ENCODE data around the gene RPS2. TPM values are rescaled to one million over a fixed set of nuclear protein-coding genes. Genes with fewer than 3 reads are reported as not detected.

RPS2 gene
- total RNA-seq, 1 experiment from 2014 or later: 4,395 TPM

DNA sequence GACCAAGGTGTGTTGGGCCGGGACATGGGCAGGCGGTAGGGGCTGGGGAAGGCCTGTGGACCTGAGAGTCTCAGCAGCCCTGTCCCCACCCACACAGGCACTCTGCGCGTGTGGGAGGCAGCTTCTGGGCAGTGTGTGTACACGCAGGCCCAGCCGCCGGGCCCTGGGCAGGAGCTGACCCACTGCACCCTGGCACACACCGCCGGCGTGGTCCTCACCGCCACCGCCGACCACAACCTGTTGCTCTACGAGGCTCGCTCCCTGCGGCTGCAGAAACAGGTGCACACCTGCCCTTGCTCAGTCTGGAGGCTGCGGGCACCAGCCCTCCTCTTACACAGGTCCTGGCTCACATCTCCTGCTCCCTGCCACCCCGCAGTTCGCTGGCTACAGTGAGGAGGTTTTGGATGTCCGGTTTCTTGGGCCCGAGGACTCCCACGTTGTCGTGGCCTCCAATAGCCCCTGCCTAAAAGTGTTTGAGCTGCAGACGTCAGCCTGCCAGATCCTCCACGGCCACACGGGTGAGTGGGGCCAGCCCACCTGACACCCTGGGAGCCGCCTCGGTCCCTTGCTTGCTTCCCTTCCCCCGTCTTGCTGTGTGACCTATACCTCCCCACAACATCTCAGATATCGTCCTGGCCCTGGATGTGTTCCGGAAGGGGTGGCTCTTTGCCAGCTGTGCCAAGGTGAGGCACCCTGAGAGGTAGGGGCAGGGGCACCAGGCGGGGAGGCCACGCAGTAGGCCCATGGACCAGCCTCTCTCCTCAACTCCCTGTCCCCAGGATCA, 11.0 kb upstream of the RPS2 start:
- peaks cover 18% of the 10 kb centered on the region for H3K4me1 Mint-ChIP-seq
- TF ChIP-seq E2F5 (CRISPR knock-in tag; IDR thresholded peaks at IDR 0.05) (no peak), GRHL2 (CRISPR knock-in tag; IDR thresholded peaks at IDR 0.05; ENCODE audit: insufficient replicate concordance, severe bottlenecking) (no peak), ZNF138 (CRISPR knock-in tag; conservative IDR thresholded peaks at IDR 0.05) (no peak), GABPB1 (CRISPR knock-in tag; IDR thresholded peaks at IDR 0.05) (no peak), SMAD4 (CRISPR knock-in tag; IDR thresholded peaks at IDR 0.05) (no peak), TP53 (CRISPR knock-in tag; IDR thresholded peaks at IDR 0.05) (no peak), PRRX2 (CRISPR knock-in tag; IDR thresholded peaks at IDR 0.05) (no peak), ATF2 (CRISPR knock-in tag; IDR thresholded peaks at IDR 0.05; ENCODE audit: borderline replicate concordance, low read depth) (no peak), MYBL2 (CRISPR knock-in tag; IDR thresholded peaks at IDR 0.05) (no peak), TEAD1 (CRISPR knock-in tag; IDR thresholded peaks at IDR 0.05) (no peak), USF2 (CRISPR knock-in tag; IDR thresholded peaks at IDR 0.05) (no peak), ELF4 (CRISPR knock-in tag; IDR thresholded peaks at IDR 0.05; ENCODE audit: low read depth) (no peak), ZNF121 (CRISPR knock-in tag; IDR thresholded peaks at IDR 0.05) (no peak), ZNF532 (CRISPR knock-in tag; IDR thresholded peaks at IDR 0.05; ENCODE audit: borderline replicate concordance) (no peak), IRF2 (CRISPR knock-in tag; IDR thresholded peaks at IDR 0.05; ENCODE audit: borderline replicate concordance, low read depth) (no peak), NR1H2 (CRISPR knock-in tag; IDR thresholded peaks at IDR 0.05) (no peak), ZNF219 (CRISPR knock-in tag; IDR thresholded peaks at IDR 0.05; ENCODE audit: borderline replicate concordance) (no peak)
- TF ChIP-seq, protein P1, sequence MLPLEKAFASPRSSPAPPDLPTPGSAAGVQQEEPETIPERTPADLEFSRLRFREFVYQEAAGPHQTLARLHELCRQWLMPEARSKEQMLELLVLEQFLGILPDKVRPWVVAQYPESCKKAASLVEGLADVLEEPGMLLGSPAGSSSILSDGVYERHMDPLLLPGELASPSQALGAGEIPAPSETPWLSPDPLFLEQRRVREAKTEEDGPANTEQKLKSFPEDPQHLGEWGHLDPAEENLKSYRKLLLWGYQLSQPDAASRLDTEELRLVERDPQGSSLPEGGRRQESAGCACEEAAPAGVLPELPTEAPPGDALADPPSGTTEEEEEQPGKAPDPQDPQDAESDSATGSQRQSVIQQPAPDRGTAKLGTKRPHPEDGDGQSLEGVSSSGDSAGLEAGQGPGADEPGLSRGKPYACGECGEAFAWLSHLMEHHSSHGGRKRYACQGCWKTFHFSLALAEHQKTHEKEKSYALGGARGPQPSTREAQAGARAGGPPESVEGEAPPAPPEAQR (CRISPR knock-in tag; IDR thresholded peaks at IDR 0.05): no peak
- TF ChIP-seq, protein P2, sequence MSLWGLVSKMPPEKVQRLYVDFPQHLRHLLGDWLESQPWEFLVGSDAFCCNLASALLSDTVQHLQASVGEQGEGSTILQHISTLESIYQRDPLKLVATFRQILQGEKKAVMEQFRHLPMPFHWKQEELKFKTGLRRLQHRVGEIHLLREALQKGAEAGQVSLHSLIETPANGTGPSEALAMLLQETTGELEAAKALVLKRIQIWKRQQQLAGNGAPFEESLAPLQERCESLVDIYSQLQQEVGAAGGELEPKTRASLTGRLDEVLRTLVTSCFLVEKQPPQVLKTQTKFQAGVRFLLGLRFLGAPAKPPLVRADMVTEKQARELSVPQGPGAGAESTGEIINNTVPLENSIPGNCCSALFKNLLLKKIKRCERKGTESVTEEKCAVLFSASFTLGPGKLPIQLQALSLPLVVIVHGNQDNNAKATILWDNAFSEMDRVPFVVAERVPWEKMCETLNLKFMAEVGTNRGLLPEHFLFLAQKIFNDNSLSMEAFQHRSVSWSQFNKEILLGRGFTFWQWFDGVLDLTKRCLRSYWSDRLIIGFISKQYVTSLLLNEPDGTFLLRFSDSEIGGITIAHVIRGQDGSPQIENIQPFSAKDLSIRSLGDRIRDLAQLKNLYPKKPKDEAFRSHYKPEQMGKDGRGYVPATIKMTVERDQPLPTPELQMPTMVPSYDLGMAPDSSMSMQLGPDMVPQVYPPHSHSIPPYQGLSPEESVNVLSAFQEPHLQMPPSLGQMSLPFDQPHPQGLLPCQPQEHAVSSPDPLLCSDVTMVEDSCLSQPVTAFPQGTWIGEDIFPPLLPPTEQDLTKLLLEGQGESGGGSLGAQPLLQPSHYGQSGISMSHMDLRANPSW (CRISPR knock-in tag; conservative IDR thresholded peaks at IDR 0.05; ENCODE audit: low read depth): no peak
- TF ChIP-seq, protein P3, sequence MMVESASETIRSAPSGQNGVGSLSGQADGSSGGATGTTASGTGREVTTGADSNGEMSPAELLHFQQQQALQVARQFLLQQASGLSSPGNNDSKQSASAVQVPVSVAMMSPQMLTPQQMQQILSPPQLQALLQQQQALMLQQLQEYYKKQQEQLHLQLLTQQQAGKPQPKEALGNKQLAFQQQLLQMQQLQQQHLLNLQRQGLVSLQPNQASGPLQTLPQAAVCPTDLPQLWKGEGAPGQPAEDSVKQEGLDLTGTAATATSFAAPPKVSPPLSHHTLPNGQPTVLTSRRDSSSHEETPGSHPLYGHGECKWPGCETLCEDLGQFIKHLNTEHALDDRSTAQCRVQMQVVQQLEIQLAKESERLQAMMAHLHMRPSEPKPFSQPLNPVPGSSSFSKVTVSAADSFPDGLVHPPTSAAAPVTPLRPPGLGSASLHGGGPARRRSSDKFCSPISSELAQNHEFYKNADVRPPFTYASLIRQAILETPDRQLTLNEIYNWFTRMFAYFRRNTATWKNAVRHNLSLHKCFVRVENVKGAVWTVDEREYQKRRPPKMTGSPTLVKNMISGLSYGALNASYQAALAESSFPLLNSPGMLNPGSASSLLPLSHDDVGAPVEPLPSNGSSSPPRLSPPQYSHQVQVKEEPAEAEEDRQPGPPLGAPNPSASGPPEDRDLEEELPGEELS (CRISPR knock-in tag; IDR thresholded peaks at IDR 0.05): no peak
- H3K4me3 Mint-ChIP-seq: no peak overlapping the region
- ChIA-PET CTCF (no interaction called here), POLR2A (no interaction called here)
- peaks cover 11% of the 10 kb centered on the region for H3K27me3 Mint-ChIP-seq (ENCODE audit: low read depth)
- H3K36me3 Mint-ChIP-seq: peaks cover 10% of the 10 kb centered on the region
- ATAC-seq (no peak), DNase-seq (ENCODE audit: low spot score) (no peak)
- H3K9me3 Mint-ChIP-seq: no peaks in the 10 kb centered on the region
- H3K27ac Mint-ChIP-seq: no peak overlapping the region
